Mesendoderm (in vitro differentiated cells): ENCODE measurements around the gene LIPT2.
A peak's percentile ranks its signal among the peaks of the same experiment; 100 is the strongest.

Experiments
- DNase-seq: peaks from one replicate; pipeline ENCODE4 v3.0.0; 2013
- H2AK5ac ChIP-seq: 2 replicates; pipeline ENCODE4 v1.6.1; 2013; ENCODE audit warnings: low read length, inconsistent platforms
- H2BK120ac ChIP-seq: 2 replicates; pipeline ENCODE4 v1.6.1; 2013; ENCODE audit warnings: low read depth, mild to moderate bottlenecking, low read length, moderate library complexity, mixed read lengths
- H2BK15ac ChIP-seq: replicated peaks from 2 replicates; pipeline ENCODE4 v1.6.1; 2013; ENCODE audit warnings: low read depth, mild to moderate bottlenecking, moderate library complexity
- H2BK5ac ChIP-seq: 2 replicates; pipeline ENCODE4 v1.6.1; 2013; ENCODE audit warnings: low read length, inconsistent platforms
- H3K18ac ChIP-seq: 2 replicates; pipeline ENCODE4 v1.6.1; 2013; ENCODE audit warnings: mild to moderate bottlenecking, low read length, mixed read lengths
- H3K23ac ChIP-seq: one replicate; pipeline ENCODE4 v1.6.1; 2013; ENCODE audit warnings: low read length
- H3K27ac ChIP-seq: 2 replicates; pipeline ENCODE4 v1.5.1; 2013; ENCODE audit warnings: low read depth, mild to moderate bottlenecking, inconsistent platforms, low read length, moderate library complexity
- H3K27me3 ChIP-seq: 2 replicates; pipeline ENCODE4 v1.6.1; 2013; ENCODE audit warnings: low read length, control low read depth, mild to moderate bottlenecking, inconsistent platforms; ENCODE audit not compliant: insufficient read depth, poor library complexity
- H3K36me3 ChIP-seq: 2 replicates; pipeline ENCODE4 v1.6.1; 2013; ENCODE audit warnings: low read length, inconsistent platforms; ENCODE audit not compliant: control insufficient read depth, insufficient read depth
- H3K4ac ChIP-seq: one replicate; pipeline ENCODE4 v1.6.1; 2013; ENCODE audit warnings: low read depth, mild to moderate bottlenecking, low read length, moderate library complexity
- H3K4me1 ChIP-seq: 2 replicates; pipeline ENCODE4 v1.6.1; 2013; ENCODE audit warnings: low read depth, low read length, inconsistent platforms; ENCODE audit not compliant: control insufficient read depth
- H3K4me2 ChIP-seq: 2 replicates; pipeline ENCODE4 v1.6.1; 2013; ENCODE audit warnings: low read length
- H3K4me3 ChIP-seq: 2 replicates; pipeline ENCODE4 v1.5.1; 2013; ENCODE audit warnings: mild to moderate bottlenecking, low read length
- H3K56ac ChIP-seq: one replicate; pipeline ENCODE4 v1.6.1; 2013; ENCODE audit warnings: low read length
- H3K79me1 ChIP-seq: 2 replicates; pipeline ENCODE4 v1.6.1; 2013; ENCODE audit warnings: low read length, inconsistent platforms
- H3K79me2 ChIP-seq: 2 replicates; pipeline ENCODE4 v1.6.1; 2013; ENCODE audit warnings: mild to moderate bottlenecking, low read length; ENCODE audit not compliant: control insufficient read depth, insufficient read depth
- H3K9ac ChIP-seq: 2 replicates; pipeline ENCODE4 v1.6.1; 2013; ENCODE audit warnings: low read length, inconsistent platforms
- H4K5ac ChIP-seq: one replicate; pipeline ENCODE4 v1.6.1; 2013; ENCODE audit warnings: low read length
- H4K8ac ChIP-seq: one replicate; pipeline ENCODE4 v1.6.1; 2013; ENCODE audit warnings: low read depth, mild to moderate bottlenecking, control low read depth, low read length, moderate library complexity
- WGBS: extraction: QIAGEN DNeasy Blood & Tissue Kit; methylation state at CpG from one replicate; pipeline ENCODE4 v1.1.7; 2013; ENCODE audit warnings: low lambda C conversion rate, missing lambda C conversion rate; ENCODE audit not compliant: insufficient coverage; ENCODE audit errors: extremely low coverage; 5-methylcytosine and 5-hydroxymethylcytosine counted together

The LIPT2 gene

DNA sequence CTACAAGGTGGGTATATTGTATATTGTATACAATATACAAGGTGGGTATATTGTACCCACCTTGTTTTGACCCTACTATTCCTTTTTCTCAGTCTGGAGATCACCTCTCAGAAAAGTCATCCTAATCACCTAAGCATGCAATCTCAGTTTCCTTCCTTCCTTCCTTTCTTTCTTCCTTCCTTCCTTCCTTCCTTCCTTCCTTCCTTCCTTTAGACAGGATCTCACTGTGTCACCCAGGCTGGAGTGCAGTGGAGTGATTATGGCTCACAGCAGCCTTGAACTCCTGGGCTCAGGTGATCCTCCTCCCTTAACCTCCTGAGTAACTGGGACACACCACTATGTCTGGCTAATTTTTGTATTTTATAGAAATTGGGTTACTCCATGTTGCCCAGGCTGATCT is 25.0 kb downstream of the LIPT2 start:
- H3K9ac ChIP-seq: no peak overlapping the region
- H3K4ac ChIP-seq: no peak overlapping the region
- H3K23ac ChIP-seq: no peak overlapping the region
- no peak overlapping the region for H4K8ac ChIP-seq
- H3K27me3 ChIP-seq: no peaks in the 10 kb centered on the region
- H3K4me1 ChIP-seq: peaks cover 20% of the 10 kb centered on the region
- no peak overlapping the region for H3K27ac ChIP-seq
- H3K4me3 ChIP-seq: no peak overlapping the region
- no peak overlapping the region for H3K4me2 ChIP-seq
- no peak overlapping the region for H2AK5ac ChIP-seq
- no peaks in the 10 kb centered on the region for H3K79me1 ChIP-seq
- no peak overlapping the region for H2BK15ac ChIP-seq
- no peak overlapping the region for H3K18ac ChIP-seq
- no peak overlapping the region for H2BK5ac ChIP-seq
- no peak overlapping the region for H4K5ac ChIP-seq
- no peaks in the 10 kb centered on the region for H3K36me3 ChIP-seq
- H2BK120ac ChIP-seq: no peak overlapping the region
- no peaks in the 10 kb centered on the region for H3K79me2 ChIP-seq
- no peak overlapping the region for H3K56ac ChIP-seq
- no peak for DNase-seq

DNA sequence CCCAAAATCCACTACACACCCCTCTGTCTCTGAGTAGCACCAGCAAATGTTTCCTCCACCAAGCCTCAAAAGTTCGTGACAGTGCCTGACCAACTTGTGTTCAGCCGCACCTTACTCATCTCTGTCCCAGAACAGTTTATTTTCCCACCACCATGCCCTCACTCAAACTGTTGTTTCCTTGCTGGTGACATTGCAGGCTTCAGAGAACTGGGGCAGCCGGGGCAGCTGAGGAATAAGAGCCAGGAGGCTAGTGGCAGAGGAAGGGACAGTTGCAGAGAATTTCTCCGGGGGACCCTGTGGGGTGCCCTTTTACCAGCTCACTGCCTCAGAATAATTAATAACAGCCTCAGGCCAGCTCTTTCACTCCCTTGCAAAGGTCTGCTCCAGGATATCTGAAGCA is 25.5 kb downstream of the LIPT2 start:
- H3K56ac ChIP-seq: peak overlapping the region; percentile 88

DNA sequence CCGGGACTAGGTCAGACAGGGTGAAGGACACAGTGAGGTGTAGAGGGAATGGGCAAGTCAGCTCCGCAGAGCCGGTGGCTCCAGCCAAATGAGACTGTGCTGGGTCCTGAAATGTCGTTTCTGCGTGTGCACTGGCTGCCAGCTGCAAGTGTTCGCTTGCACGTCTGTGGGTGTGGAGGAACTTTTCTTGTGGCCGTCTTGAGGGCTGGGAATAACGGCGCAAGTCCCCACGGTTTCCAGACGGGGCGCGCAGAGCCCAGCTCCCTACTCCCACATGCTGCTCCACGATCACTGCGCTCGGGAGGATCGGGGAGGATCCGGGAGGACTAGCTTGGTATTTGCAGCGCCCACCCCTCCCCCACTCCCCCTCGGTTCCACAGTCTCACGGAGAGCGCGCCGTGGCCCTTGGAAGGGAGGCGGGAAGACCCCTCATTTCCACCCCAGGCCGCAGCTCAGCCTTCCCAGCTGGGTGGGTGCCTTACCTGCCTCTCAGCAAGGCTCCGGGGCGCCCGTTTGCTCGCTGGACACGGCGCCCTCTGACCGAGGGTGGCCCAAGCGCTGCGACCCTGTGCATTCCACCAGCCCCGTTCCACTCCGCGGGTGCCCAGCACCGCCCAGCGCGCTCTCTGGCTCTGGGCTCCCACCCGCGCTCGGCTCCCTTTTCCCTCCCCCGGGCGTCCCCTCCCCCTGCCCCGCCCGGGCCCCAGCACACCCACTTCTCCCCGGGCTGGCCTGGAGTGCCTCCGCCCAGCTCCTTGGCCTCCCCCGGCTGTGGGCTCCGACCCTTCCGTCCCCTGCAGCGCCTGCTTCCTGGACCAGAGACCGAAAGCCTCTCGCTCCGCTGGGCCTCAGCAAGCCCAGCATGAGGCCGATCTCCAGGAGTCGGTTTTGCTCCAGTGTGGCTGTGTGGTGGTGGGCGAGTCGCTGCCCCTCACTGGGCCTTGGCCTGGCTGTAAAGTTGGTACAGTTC is 26.3 kb downstream of the LIPT2 start, which contains the start of gene KCNE3:
Gene KCNE3, minus strand, starts transcription at position 634 of the 970 bp plus-strand sequence. CDS start 9,986 bp downstream, outside the sequence.
- H3K36me3 ChIP-seq: no peaks in the 10 kb centered on the region
- peak within 1 kb of the TSS; percentile 74 for H3K27ac ChIP-seq
- H3K4me1 ChIP-seq: peaks cover 16% of the 10 kb centered on the region
- H3K4ac ChIP-seq: peak within 1 kb of the TSS; percentile 8
- peak within 1 kb of the TSS; percentile 88 for H2BK5ac ChIP-seq
- peak within 1 kb of the TSS; percentile 67 for H2AK5ac ChIP-seq
- H3K79me1 ChIP-seq: no peaks in the 10 kb centered on the region
- DNase-seq: peak; percentile 72
- WGBS: no CpG with 5 or more reads among the region's 62 CpGs
- peak within 1 kb of the TSS; percentile 71 for H3K9ac ChIP-seq
- H3K18ac ChIP-seq: peak within 1 kb of the TSS; percentile 72
- no peaks in the 10 kb centered on the region for H3K79me2 ChIP-seq
- H3K27me3 ChIP-seq: no peaks in the 10 kb centered on the region
- peak within 1 kb of the TSS; percentile 19 for H2BK120ac ChIP-seq
- peak within 1 kb of the TSS; percentile 88 for H3K56ac ChIP-seq
- no peak within 1 kb of the TSS for H2BK15ac ChIP-seq
- H3K4me3 ChIP-seq: peak within 1 kb of the TSS; percentile 8
- peak within 1 kb of the TSS; percentile 86 for H4K5ac ChIP-seq
- H3K23ac ChIP-seq: no peak within 1 kb of the TSS
- peak within 1 kb of the TSS; percentile 82 for H3K4me2 ChIP-seq
- peak within 1 kb of the TSS; percentile 44 for H4K8ac ChIP-seq

More for the DNA sequence above, 25.5 kb downstream of the LIPT2 start:
- H2BK5ac ChIP-seq: peak overlapping the region; percentile 88
- H2BK15ac ChIP-seq: no peak overlapping the region
- no peak overlapping the region for H3K4me2 ChIP-seq
- no peak overlapping the region for H3K4me3 ChIP-seq
- H3K27me3 ChIP-seq: no peaks in the 10 kb centered on the region
- peak overlapping the region; percentile 86 for H4K5ac ChIP-seq
- H3K36me3 ChIP-seq: no peaks in the 10 kb centered on the region
- H4K8ac ChIP-seq: no peak overlapping the region
- peaks cover 20% of the 10 kb centered on the region for H3K4me1 ChIP-seq
- H3K79me2 ChIP-seq: no peaks in the 10 kb centered on the region
- H2AK5ac ChIP-seq: peak overlapping the region; percentile 67
- H3K79me1 ChIP-seq: no peaks in the 10 kb centered on the region
- DNase-seq: peak; percentile 7
- H2BK120ac ChIP-seq: peak overlapping the region; percentile 10
- peak overlapping the region; percentile 74 for H3K27ac ChIP-seq
- WGBS: no CpG with 5 or more reads among the region's 4 CpGs
- no peak overlapping the region for H3K23ac ChIP-seq
- no peak overlapping the region for H3K4ac ChIP-seq
- peak overlapping the region; percentile 71 for H3K9ac ChIP-seq
- H3K18ac ChIP-seq: peak overlapping the region; percentile 72

DNA sequence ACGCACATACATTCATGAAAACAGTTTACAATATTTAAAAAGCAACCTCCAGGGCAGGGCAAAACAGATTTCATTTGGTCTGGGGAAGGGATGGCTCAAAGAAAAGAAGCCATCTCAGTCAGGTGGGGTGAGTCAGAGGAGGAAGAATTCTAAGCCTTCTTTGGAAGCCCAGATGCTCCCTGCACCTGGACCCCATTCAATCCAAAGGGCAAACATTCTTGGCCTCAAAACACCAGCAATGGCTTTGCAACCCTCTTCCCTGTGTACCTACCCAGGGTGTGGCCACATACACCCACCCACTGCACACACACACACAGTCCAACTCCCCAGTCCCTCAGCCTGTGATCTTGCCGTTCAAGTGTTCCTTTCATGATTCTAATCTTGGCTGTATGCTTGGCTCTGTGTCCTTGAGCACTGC is 28.2 kb downstream of the LIPT2 start:
- Histone ChIP-seq H2BK15ac (no peak overlapping the region), H2AK5ac (no peak overlapping the region), H3K36me3 (no peaks in the 10 kb centered on the region), H3K23ac (no peak overlapping the region), H3K4me1 (peaks cover 14% of the 10 kb centered on the region), H4K8ac (no peak overlapping the region), H3K79me1 (no peaks in the 10 kb centered on the region), H3K4me2 (no peak overlapping the region), H3K79me2 (no peaks in the 10 kb centered on the region), H3K27ac (no peak overlapping the region), H2BK120ac (no peak overlapping the region), H4K5ac (no peak overlapping the region), H2BK5ac (no peak overlapping the region), H3K4me3 (no peak overlapping the region), H3K9ac (no peak overlapping the region), H3K4ac (no peak overlapping the region), H3K27me3 (no peaks in the 10 kb centered on the region), H3K56ac (no peak overlapping the region), H3K18ac (no peak overlapping the region)
- WGBS: no CpG with 5 or more reads among the region's 2 CpGs
- no peak for DNase-seq

DNA sequence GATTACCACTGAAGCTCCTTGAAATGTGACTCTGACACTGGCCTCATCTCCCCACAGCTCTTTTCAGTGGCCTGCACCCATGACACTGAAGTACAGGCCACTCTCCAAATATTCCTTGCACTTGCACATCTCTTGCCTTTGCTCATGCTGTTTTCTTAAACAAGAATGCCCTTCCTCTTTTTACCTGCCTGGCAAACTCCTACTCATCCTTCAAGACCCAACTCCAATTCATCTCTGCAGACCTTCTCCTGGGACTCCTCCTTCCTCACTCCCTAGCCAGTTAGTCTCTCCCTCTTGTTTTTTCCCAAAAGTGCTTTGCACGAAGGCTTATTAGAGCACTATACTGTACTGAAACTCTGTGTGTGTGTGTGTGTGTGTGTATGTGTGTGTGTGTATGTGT is 28.8 kb downstream of the LIPT2 start:
- no peak for DNase-seq
- no peaks in the 10 kb centered on the region for H3K79me2 ChIP-seq
- H3K18ac ChIP-seq: no peak overlapping the region
- H3K4me1 ChIP-seq: peaks cover 14% of the 10 kb centered on the region
- H2BK120ac ChIP-seq: no peak overlapping the region
- no peak overlapping the region for H4K5ac ChIP-seq
- no peak overlapping the region for H3K4me3 ChIP-seq
- H3K27me3 ChIP-seq: no peaks in the 10 kb centered on the region
- no peak overlapping the region for H3K23ac ChIP-seq
- H3K4me2 ChIP-seq: no peak overlapping the region
- no peak overlapping the region for H2BK5ac ChIP-seq
- no peak overlapping the region for H3K4ac ChIP-seq
- H3K27ac ChIP-seq: no peak overlapping the region
- H2AK5ac ChIP-seq: no peak overlapping the region
- no peaks in the 10 kb centered on the region for H3K36me3 ChIP-seq
- no peaks in the 10 kb centered on the region for H3K79me1 ChIP-seq
- no peak overlapping the region for H4K8ac ChIP-seq
- no peak overlapping the region for H2BK15ac ChIP-seq
- no peak overlapping the region for H3K9ac ChIP-seq
- H3K56ac ChIP-seq: no peak overlapping the region
- no CpG with 5 or more reads among the region's 1 CpG for WGBS
